ENCODE measurements around the gene HOXB8.

HOXB8 gene

DNA sequence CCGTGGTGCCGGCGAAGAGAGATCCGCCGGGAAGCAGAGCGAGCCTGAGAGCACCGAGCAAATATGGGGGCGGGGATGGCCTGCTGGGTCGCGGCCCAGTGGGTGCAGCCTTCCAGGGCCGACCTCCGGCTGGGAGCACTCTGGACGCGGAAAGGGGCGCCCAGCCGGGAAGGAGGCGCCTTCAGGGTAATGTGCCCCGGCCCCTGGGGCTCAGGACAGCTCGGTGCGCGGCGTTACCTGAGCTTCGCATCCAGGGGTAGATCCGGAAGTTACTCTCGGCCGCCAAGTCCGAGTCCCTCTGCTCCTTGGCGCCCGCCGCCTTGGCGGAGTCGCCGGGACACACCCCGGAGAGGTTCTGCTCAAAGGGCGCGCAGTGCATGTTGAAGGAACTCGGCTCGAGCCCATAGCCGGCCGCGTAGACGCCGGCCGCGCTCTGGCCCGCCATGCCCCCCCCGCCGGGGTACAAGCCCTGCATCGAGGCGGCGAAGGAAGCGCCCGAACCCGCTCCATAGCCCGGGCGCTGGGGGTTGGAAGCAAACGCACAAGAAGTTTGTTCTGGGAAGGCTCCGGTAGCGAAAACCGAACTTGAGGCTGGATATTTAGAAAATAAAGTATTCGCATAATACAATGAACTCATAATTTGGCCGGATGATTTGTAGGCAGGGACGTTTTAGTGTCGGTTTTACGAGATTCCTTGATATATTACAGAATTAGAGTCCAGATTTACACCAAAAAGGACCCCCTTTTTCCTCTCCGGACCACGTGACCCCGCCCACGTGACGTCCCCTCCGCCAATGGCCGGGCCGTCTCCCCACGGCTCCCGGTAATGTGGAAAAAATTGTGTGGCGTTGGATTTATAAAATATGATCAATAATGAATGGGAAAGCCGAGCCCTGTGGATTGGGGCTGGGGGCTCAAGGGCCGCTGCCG, 4.5 kb downstream of the HOXB8 start, which contains the start of gene HOXB7:
HOXB7 (minus strand) TSS at position 736 of the 930 bp plus-strand sequence; CDS start at position 637, 99 bp downstream.
- no peak for DNase-seq (ENCODE audit: low read depth, low spot score)

- no peak for DNase-seq (ENCODE audit: low read depth, low spot score)
These were observed 5.3 kb downstream of the HOXB8 start for GRCh38 chr17:48609759-48610281.

DNA sequence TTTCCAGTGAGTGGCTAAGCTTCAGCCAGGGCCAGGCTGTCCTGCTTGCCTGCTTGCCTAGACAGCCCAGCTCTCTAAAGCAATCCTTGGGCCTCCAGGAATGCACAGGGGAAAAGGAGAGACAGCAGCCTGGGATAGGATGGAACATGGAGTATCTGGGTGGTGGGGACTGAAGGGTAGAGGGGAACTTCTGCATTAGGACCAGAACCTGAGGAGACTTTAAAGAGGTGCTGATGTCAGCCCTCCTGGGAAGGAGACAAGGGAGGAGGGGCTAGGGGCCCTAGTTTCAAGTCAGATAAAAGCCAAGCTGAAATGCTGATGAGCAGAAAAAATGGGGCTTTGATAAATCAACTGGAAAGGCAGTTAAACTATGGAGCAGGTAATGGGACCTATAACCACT, 6.1 kb downstream of the HOXB8 start:
- no peak for DNase-seq (ENCODE audit: low read depth, low spot score)

DNA sequence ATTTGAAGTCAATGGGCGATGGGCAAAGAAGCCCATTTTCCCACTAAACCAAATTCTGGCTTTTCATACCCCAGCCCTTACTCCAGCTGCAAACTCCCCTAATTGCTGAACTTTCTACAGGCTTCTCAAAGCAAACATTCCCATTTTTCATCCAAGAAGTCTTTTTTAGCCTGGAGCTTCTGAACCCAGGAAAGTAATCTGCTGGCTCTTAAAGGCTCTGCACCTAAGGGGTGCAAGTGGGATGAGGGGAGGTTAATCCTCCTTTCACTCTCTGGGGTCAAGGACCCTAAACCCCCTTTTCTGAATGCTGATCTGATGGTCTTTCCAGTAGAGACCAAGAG, 6.6 kb downstream of the HOXB8 start:
- no peak for DNase-seq (ENCODE audit: low read depth, low spot score)

- no peak for DNase-seq (ENCODE audit: low read depth, low spot score)
These were observed 8.0 kb downstream of the HOXB8 start for GRCh38 chr17:48606892-48607614.

DNA sequence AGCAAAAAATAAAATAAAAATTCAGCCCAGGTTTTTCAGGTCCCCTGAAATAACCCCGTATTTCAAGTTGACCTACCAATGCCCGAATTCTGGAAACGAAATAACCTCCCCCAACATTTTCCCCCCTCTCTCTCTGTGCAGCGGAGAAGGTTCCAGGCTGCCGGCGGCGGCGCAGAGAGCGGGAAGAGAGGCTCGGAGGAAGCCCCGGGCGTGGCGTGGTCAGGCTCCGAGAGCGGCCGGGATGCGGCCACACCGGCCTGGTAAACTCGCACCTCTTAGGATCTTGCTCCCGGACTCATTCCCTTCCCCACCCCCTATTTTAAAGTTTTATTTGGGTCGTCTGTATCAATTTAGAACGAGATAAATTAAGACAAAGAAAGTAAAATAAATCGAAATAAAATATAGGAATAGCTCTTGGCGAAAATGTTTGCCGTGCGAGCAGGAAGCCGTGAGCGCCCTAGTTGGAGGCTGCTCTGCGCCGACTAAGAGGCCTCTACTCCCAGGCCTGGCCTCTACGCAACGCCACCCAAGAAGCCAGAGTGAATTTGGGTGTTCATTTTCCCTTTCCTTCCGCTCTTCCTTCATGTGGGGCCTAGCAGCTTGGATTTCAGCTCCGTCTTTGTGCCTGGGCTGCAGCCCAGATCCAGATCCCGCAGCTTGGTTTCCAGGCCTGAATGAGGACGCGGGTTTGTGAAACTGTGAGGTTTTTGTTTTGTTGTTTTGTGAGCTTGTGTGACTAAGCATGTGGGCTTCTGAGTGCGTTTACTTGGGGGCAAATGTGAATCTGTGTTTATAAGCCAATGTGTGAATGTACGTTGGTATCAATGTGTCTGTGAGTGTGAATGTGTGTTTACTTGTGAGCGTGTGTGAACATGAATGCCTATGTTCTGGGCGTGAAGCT, 8.9 kb downstream of the HOXB8 start:
- DNase-seq (ENCODE audit: low read depth, low spot score): no peak

GRCh38 chr17:48605409-48605919, 9.6 kb downstream of the HOXB8 start:
- no peak for DNase-seq (ENCODE audit: low read depth, low spot score)

- no peak for DNase-seq (ENCODE audit: low read depth, low spot score)
These were observed 10.2 kb downstream of the HOXB8 start, which contains the start of gene HOXB6 for GRCh38 chr17:48604770-48605329. Gene HOXB6 (minus strand): TSS chr17:48604986. CDS start chr17:48598150, 6,836 bp downstream.

DNA sequence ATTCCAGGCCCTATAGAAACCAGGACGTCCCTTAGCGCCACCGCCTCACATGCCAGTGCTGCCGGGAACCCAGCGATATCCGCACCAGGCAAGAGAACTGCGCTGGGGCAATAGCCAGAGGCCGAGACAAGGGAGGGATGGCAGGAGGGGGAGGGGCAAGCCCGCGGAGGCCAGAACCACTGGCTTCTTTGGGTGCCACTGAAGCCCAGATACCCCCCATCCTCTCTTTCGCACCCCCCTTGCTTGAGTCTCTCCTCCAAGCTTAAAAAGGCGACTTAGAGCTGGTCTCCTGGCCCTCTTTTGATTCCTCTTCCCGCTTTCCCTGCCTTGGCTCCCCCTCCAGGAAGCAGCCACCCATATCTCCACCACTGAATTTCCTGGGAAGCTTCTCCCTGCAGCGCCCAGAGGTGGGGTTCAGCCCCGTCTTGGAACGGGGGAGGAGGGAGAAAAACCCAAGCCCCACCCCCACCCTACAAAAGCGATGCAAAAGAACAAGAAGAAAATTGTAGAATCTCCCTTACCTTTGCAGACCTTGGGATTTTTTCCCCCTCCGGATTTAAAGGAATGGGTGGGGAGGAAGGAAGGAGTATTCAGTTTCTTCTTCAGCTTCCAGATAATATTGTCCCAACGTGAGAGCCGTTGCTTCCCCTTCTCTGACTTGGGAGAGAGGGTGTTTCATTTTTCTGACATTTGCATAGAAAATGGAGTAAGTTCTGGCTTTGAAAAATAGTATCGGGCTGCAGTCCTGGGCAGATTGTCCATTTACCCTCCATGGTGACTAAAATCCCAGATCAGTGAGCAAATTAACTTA, 10.9 kb downstream of the HOXB8 start:
- no peak for DNase-seq (ENCODE audit: low read depth, low spot score)

GRCh38 chr17:48601539-48602425, 13.3 kb downstream of the HOXB8 start:
- DNase-seq (ENCODE audit: low read depth, low spot score): no peak

DNA sequence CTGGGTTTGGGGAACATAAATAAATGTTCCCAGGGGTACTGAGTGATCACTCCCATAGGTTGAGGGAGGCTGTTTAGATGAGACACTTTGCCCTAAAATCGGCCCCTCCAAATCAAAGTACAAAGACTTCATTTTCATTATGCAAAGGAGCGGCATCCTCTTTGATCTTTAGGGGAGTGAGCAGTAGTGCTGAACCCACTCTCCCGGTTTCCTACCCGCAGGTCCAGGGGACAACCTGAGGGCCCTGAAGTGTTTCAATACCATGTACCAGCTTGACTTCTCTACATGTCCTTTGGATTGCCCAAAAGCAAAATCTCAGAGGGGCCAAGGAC, 13.9 kb downstream of the HOXB8 start:
- no peak for DNase-seq (ENCODE audit: low read depth, low spot score)

DNA sequence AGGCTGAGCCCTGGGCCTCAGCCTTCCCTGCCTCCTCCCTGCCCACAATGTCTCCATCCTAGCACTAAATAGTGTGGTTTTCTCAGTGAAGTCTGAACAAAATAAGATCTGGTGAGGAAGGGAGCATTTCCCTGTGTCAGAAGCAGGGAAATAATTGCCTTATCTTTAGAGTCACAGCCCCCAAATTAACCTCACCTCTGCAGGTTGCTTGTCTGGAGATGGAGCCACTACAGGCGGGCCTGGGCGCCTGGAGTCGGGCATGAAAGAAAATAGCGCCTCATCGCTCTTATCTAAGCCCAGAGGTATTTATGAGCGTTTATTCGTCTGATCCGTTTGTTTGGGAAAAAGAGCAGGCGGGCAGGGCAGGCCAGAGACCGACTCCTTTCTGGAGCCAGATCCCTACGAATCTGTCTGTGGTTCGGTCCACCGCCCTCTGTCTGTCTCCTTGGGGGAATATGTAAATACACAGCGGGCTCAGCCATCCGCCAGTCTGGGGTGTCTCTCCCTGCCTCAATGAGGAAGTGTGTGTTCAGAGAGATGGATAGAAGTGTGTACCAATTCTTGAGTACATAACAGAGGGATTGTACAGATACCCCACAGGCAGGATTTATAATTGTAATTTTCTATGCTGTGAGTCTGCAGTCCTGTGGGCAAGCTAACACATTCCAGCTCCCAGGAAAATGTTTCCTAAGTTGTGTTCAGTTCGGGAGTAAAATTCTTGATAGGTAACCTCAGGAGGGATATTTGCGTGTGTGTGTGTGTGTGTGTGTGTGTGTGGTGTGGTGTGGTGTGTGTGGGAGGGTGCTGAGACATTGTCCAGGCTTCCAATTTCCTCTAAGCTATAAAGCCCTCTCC, 14.6 kb downstream of the HOXB8 start:
- DNase-seq (ENCODE audit: low read depth, low spot score): no peak

- no peak for DNase-seq (ENCODE audit: low read depth, low spot score)
These were observed 15.7 kb downstream of the HOXB8 start for GRCh38 chr17:48599354-48599753.

DNA sequence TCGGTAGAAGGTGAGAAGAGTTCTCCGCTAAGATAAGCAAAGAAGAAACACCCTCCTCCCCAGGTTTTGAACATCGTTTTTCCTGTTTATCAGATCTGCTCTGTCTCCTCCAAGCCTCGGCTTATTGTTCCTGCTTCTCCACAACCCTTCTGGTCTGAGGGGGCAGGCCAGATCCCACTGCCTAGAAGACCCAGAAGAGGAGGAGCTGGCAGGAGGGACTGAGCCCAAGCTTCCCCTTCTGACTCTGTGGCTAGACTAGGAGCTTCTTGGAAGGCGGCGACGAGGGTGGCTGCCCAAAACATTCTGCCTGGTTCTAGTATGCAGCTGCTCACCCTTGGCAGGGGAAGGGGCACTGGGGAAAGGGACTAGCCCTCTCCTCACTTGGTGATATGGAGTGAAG, 16.4 kb downstream of the HOXB8 start:
- no peak for DNase-seq (ENCODE audit: low read depth, low spot score)

DNA sequence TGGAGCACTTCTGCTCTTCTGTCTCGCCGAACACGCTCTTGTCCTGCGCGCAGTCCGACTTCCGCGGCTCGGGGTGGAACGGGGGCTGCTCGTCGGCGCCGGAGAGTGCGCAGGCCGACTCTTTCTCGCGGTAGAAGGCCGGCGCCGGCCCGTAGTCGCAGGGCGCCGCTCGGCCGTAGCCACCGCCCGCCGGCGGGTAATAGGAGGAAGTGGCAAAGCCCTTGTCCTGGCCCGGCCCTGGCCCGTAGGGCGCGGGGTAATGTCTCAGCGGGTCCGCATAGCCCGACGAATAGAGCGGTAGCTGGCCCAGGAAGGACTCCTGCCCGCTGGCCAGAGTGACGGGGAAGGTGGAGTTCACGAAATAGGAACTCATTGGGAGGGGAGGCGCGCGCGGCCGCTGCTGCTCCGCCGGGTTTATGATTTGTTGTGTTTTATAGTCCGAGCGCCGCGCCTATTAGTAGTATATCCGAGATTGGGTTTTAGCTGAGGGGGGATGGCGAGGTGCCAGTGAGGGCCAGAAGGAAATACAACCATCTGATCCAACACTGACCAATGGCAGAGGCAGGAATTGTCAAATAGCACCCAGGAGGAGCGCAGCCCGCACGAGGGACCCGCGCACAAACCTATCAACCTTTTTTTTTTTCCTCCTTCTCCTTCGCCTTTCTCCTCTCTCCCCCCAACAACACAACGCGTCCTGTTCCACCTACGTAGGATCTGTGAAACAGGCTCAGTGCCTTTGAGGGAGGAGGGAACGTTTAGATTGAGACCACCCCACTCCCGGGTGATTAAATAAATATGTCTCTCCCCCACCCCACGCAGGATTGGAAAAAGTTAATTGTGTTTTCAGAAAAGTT, 17.1 kb downstream of the HOXB8 start:
- no peak for DNase-seq (ENCODE audit: low read depth, low spot score)

DNA sequence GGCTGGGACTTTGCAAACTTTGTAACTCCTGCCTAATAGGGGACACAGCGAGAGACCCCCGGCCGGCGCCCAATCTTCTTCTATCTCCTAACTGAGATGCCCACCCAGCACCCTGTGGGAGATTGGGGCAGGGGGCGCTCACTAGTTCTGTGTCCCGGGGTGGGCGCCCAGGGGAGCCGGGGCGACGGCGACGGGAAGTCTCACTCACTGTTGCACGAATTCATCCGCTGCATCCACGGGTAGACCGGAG, 17.6 kb downstream of the HOXB8 start:
- DNase-seq (ENCODE audit: low read depth, low spot score): no peak

DNA sequence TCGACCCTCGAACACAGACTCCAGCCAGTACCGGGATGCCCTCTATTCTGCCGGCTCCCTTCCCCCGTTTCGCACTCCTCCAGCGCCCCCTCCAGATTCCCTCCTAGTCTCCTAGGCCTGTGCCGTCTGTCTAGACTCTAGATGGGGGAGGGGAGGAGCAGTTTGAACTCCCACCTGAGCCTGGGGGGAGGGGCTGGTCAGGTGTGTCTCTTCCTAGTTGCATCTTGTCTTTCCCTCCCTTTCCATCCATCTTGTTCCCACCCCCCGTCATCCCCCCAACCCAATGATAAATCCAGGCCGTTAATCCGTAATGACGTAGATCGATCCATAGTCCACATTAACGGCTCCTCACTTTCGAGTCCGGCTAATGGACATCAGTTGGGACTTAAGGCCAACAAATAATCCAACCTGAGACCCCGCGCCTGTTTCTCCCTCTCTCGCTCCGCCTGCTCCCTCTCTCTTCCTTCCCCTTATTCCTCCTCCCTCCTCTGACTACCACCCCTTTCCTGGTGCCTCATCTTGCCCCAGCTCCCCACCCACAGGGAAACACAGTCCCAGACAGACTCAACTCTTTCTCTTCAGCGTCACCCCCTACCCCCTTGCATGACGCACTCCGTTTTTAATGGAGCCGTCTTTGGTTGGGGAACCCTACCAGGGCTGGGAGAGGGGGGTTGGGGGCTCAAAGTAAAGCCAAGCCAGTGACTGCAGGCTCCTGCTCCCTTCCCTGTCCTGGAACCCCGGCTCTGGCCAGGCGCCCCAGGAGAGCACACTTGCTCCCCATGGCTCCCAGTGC, 18.2 kb downstream of the HOXB8 start:
- DNase-seq (ENCODE audit: low read depth, low spot score): no peak

Data from iPS DF 19.7 (cell line).